ENCODE results near the gene C1QTNF1.

The C1QTNF1 gene

GRCh38 chr17:79089720-79090442, 65.9 kb downstream of the C1QTNF1 start:
- Mint-ChIP-seq H3K4me1 (ENCODE audit: low read depth) (peaks cover 2% of the 10 kb centered on the region), H3K4me3 (no peak overlapping the region), H3K36me3 (ENCODE audit: low read depth) (no peaks in the 10 kb centered on the region), H3K9me3 (no peaks in the 10 kb centered on the region), H3K27me3 (ENCODE audit: low read depth) (peaks cover 11% of the 10 kb centered on the region), H3K27ac (no peak overlapping the region)
- no peak for DNase-seq (ENCODE audit: low spot score)

- H3K27me3 Mint-ChIP-seq (ENCODE audit: low read depth): peaks cover 11% of the 10 kb centered on the region
- no peak for DNase-seq (ENCODE audit: low spot score)
- no peak overlapping the region for H3K27ac Mint-ChIP-seq
- H3K4me1 Mint-ChIP-seq (ENCODE audit: low read depth): peaks cover 2% of the 10 kb centered on the region
- no peaks in the 10 kb centered on the region for H3K9me3 Mint-ChIP-seq
- H3K36me3 Mint-ChIP-seq (ENCODE audit: low read depth): no peaks in the 10 kb centered on the region
- no peak overlapping the region for H3K4me3 Mint-ChIP-seq
Measured at GRCh38 chr17:79090443-79091225, 66.7 kb downstream of the C1QTNF1 start.

- DNase-seq (ENCODE audit: low spot score): no peak
- Mint-ChIP-seq H3K27ac (no peak overlapping the region), H3K4me1 (ENCODE audit: low read depth) (peaks cover 2% of the 10 kb centered on the region), H3K4me3 (no peak overlapping the region), H3K36me3 (ENCODE audit: low read depth) (no peaks in the 10 kb centered on the region), H3K27me3 (ENCODE audit: low read depth) (peaks cover 15% of the 10 kb centered on the region), H3K9me3 (no peaks in the 10 kb centered on the region)
Measured at GRCh38 chr17:79091226-79091670, 67.3 kb downstream of the C1QTNF1 start.

- Mint-ChIP-seq H3K27ac (no peak overlapping the region), H3K27me3 (ENCODE audit: low read depth) (peaks cover 15% of the 10 kb centered on the region)
Measured at GRCh38 chr17:79092567-79092966, 68.6 kb downstream of the C1QTNF1 start.

GRCh38 chr17:79093270-79093669, 69.3 kb downstream of the C1QTNF1 start:
- Mint-ChIP-seq H3K4me3 (no peak overlapping the region), H3K27me3 (ENCODE audit: low read depth) (peaks cover 22% of the 10 kb centered on the region), H3K27ac (no peak overlapping the region), H3K36me3 (ENCODE audit: low read depth) (no peaks in the 10 kb centered on the region), H3K4me1 (ENCODE audit: low read depth) (peaks cover 2% of the 10 kb centered on the region), H3K9me3 (no peaks in the 10 kb centered on the region)
- DNase-seq (ENCODE audit: low spot score): no peak

More at GRCh38 chr17:79092567-79092966, 68.6 kb downstream of the C1QTNF1 start:
- Mint-ChIP-seq H3K36me3 (ENCODE audit: low read depth) (no peaks in the 10 kb centered on the region), H3K4me1 (ENCODE audit: low read depth) (peaks cover 2% of the 10 kb centered on the region), H3K9me3 (no peaks in the 10 kb centered on the region), H3K4me3 (no peak overlapping the region)
- no peak for DNase-seq (ENCODE audit: low spot score)

- Mint-ChIP-seq H3K9me3 (no peaks in the 10 kb centered on the region), H3K36me3 (ENCODE audit: low read depth) (no peaks in the 10 kb centered on the region), H3K4me1 (ENCODE audit: low read depth) (peaks cover 2% of the 10 kb centered on the region), H3K4me3 (no peak overlapping the region), H3K27me3 (ENCODE audit: low read depth) (peaks cover 22% of the 10 kb centered on the region), H3K27ac (no peak overlapping the region)
- no peak for DNase-seq (ENCODE audit: low spot score)
Measured at GRCh38 chr17:79094261-79094660, 70.3 kb downstream of the C1QTNF1 start.

GRCh38 chr17:79095345-79096055, 71.5 kb downstream of the C1QTNF1 start:
- peaks cover 22% of the 10 kb centered on the region for H3K27me3 Mint-ChIP-seq (ENCODE audit: low read depth)
- H3K9me3 Mint-ChIP-seq: no peaks in the 10 kb centered on the region
- H3K27ac Mint-ChIP-seq: no peak overlapping the region
- H3K36me3 Mint-ChIP-seq (ENCODE audit: low read depth): no peaks in the 10 kb centered on the region
- no peak for DNase-seq (ENCODE audit: low spot score)
- peaks cover 2% of the 10 kb centered on the region for H3K4me1 Mint-ChIP-seq (ENCODE audit: low read depth)
- no peak overlapping the region for H3K4me3 Mint-ChIP-seq

GRCh38 chr17:79096477-79096876, 72.5 kb downstream of the C1QTNF1 start:
- DNase-seq (ENCODE audit: low spot score): no peak
- Mint-ChIP-seq H3K27me3 (ENCODE audit: low read depth) (peaks cover 22% of the 10 kb centered on the region), H3K27ac (no peak overlapping the region), H3K36me3 (ENCODE audit: low read depth) (no peaks in the 10 kb centered on the region), H3K9me3 (no peaks in the 10 kb centered on the region), H3K4me1 (ENCODE audit: low read depth) (peaks cover 2% of the 10 kb centered on the region), H3K4me3 (no peak overlapping the region)

- DNase-seq (ENCODE audit: low spot score): no peak
- Mint-ChIP-seq H3K27me3 (ENCODE audit: low read depth) (peaks cover 20% of the 10 kb centered on the region), H3K27ac (no peak overlapping the region), H3K4me3 (no peak overlapping the region), H3K36me3 (ENCODE audit: low read depth) (no peaks in the 10 kb centered on the region), H3K9me3 (no peaks in the 10 kb centered on the region), H3K4me1 (ENCODE audit: low read depth) (peaks cover 2% of the 10 kb centered on the region)
Measured at GRCh38 chr17:79097226-79098055, 73.5 kb downstream of the C1QTNF1 start.

GRCh38 chr17:79098282-79098867, 74.4 kb downstream of the C1QTNF1 start:
- H3K36me3 Mint-ChIP-seq (ENCODE audit: low read depth): no peaks in the 10 kb centered on the region
- H3K4me3 Mint-ChIP-seq: no peak overlapping the region
- no peak for DNase-seq (ENCODE audit: low spot score)
- H3K27ac Mint-ChIP-seq: no peak overlapping the region
- no peaks in the 10 kb centered on the region for H3K9me3 Mint-ChIP-seq
- peaks cover 2% of the 10 kb centered on the region for H3K4me1 Mint-ChIP-seq (ENCODE audit: low read depth)
- H3K27me3 Mint-ChIP-seq (ENCODE audit: low read depth): peaks cover 17% of the 10 kb centered on the region
